H9 (cell line): ENCODE results near the gene HIP1R. TPM values are rescaled to one million over a fixed set of nuclear protein-coding genes. Genes with fewer than 3 reads are reported as not detected.

Experiments
- DNase-seq: peaks from one replicate; pipeline ENCODE4 v3.0.0-alpha.2; 2017
- H2AFZ ChIP-seq: one replicate; pipeline ENCODE4 v1.6.1; 2013; ENCODE audit warnings: mild to moderate bottlenecking, low read length, control low read depth, moderate library complexity
- H2AK5ac ChIP-seq: 2 replicates; pipeline ENCODE4 v1.6.1; 2013; ENCODE audit warnings: low read length, control low read depth, mixed read lengths; ENCODE audit not compliant: insufficient read length
- H2BK120ac ChIP-seq: one replicate; pipeline ENCODE4 v1.6.1; 2013; ENCODE audit warnings: low read depth, mild to moderate bottlenecking, low read length, control low read depth, inconsistent platforms; ENCODE audit not compliant: poor library complexity, severe bottlenecking
- H2BK12ac ChIP-seq: 2 replicates; pipeline ENCODE4 v1.6.1; 2013; ENCODE audit warnings: low read length, control low read depth, mixed read lengths, low read depth; ENCODE audit not compliant: insufficient read length
- H2BK15ac ChIP-seq: 2 replicates; pipeline ENCODE4 v1.6.1; 2013; ENCODE audit warnings: low read depth, low read length, control low read depth
- H2BK20ac ChIP-seq: one replicate; pipeline ENCODE4 v1.6.1; 2013; ENCODE audit warnings: low read depth, mild to moderate bottlenecking, low read length, control low read depth, inconsistent platforms; ENCODE audit not compliant: poor library complexity, severe bottlenecking
- H2BK5ac ChIP-seq: 2 replicates; pipeline ENCODE4 v1.6.1; 2013; ENCODE audit warnings: low read length, control low read depth, mixed read lengths; ENCODE audit not compliant: insufficient read length
- H3K14ac ChIP-seq: 2 replicates; pipeline ENCODE4 v1.6.1; 2013; ENCODE audit warnings: low read length, control low read depth; ENCODE audit not compliant: insufficient read depth
- H3K18ac ChIP-seq: 2 replicates; pipeline ENCODE4 v1.6.1; 2013; ENCODE audit warnings: low read depth, mild to moderate bottlenecking, mixed read lengths, low read length, control low read depth; ENCODE audit not compliant: insufficient read length
- H3K23ac ChIP-seq: 2 replicates; pipeline ENCODE4 v1.6.1; 2013; ENCODE audit warnings: low read length, control low read depth, mixed read lengths, low read depth; ENCODE audit not compliant: insufficient read length
- H3K23me2 ChIP-seq: 2 replicates; pipeline ENCODE4 v1.6.1; 2013; ENCODE audit warnings: low read depth, mild to moderate bottlenecking, mixed read lengths, low read length, control low read depth; ENCODE audit not compliant: insufficient read length, poor library complexity, severe bottlenecking
- H3K27ac ChIP-seq: 2 replicates; pipeline ENCODE4 v1.5.1; 2013; ENCODE audit warnings: low read length, control low read depth, mixed read lengths, low read depth; ENCODE audit not compliant: insufficient read length
- H3K27me3 ChIP-seq: 2 replicates; pipeline ENCODE4 v1.6.1; 2013; ENCODE audit warnings: low read length, control low read depth, inconsistent platforms; ENCODE audit not compliant: insufficient read depth
- H3K4ac ChIP-seq: 2 replicates; pipeline ENCODE4 v1.6.1; 2013; ENCODE audit warnings: low read depth, mild to moderate bottlenecking, control low read depth, inconsistent platforms, low read length, moderate library complexity
- H3K4me1 ChIP-seq: 2 replicates; pipeline ENCODE4 v1.6.1; 2013; ENCODE audit warnings: low read length, control low read depth, inconsistent platforms; ENCODE audit not compliant: insufficient read depth
- H3K4me2 ChIP-seq: 2 replicates; pipeline ENCODE4 v1.6.1; 2013; ENCODE audit warnings: low read length, control low read depth, mixed read lengths; ENCODE audit not compliant: insufficient read length, insufficient read depth
- H3K56ac ChIP-seq: 2 replicates; pipeline ENCODE4 v1.6.1; 2013; ENCODE audit warnings: low read depth, mild to moderate bottlenecking, mixed read lengths, low read length, control low read depth; ENCODE audit not compliant: insufficient read length
- H3K79me1 ChIP-seq: 2 replicates; pipeline ENCODE4 v1.6.1; 2013; ENCODE audit warnings: low read depth, mild to moderate bottlenecking, moderate library complexity, low read length, control low read depth, inconsistent platforms; ENCODE audit not compliant: insufficient read depth, poor library complexity, severe bottlenecking
- H3K79me2 ChIP-seq: 2 replicates; pipeline ENCODE4 v1.6.1; 2013; ENCODE audit warnings: low read length, control low read depth, inconsistent platforms; ENCODE audit not compliant: insufficient read depth
- H3K9ac ChIP-seq: 2 replicates; pipeline ENCODE4 v1.6.1; 2013; ENCODE audit warnings: low read length, control low read depth, mixed read lengths; ENCODE audit not compliant: insufficient read length; ENCODE audit errors: extremely low read depth
- H3K9me3 ChIP-seq: one replicate; pipeline ENCODE4 v1.6.1; 2013; ENCODE audit warnings: low read depth, low read length, inconsistent platforms; ENCODE audit not compliant: control insufficient read depth
- H3T11ph ChIP-seq: one replicate; pipeline ENCODE4 v1.6.1; 2013; ENCODE audit warnings: mild to moderate bottlenecking, low read length, control low read depth, inconsistent platforms
- H4K20me1 ChIP-seq: one replicate; pipeline ENCODE4 v1.6.1; 2013; ENCODE audit not compliant: control insufficient read depth, insufficient read length, insufficient read depth
- H4K5ac ChIP-seq: 2 replicates; pipeline ENCODE4 v1.6.1; 2013; ENCODE audit warnings: low read depth, mild to moderate bottlenecking, mixed read lengths, low read length, control low read depth; ENCODE audit not compliant: insufficient read length
- H4K8ac ChIP-seq: replicated peaks from 2 replicates; pipeline ENCODE4 v1.6.1; 2013; ENCODE audit warnings: low read length, control low read depth, mixed read lengths, low read depth; ENCODE audit not compliant: insufficient read length
- H4K91ac ChIP-seq: 2 replicates; pipeline ENCODE4 v1.6.1; 2013; ENCODE audit warnings: low read depth, mild to moderate bottlenecking, moderate library complexity, mixed read lengths, low read length, control low read depth; ENCODE audit not compliant: insufficient read length
- H3K27ac Mint-ChIP-seq, 3 experiments: 2 replicates in 2 of 3; 3 replicates in 1 of 3; pipeline ENCODE4 v1.8.0; 2020 to 2021; ENCODE audit warnings: mixed read lengths in 3 of 3, mild to moderate bottlenecking in 1 of 3, moderate library complexity in 1 of 3
- H3K27me3 Mint-ChIP-seq: 2 replicates; pipeline ENCODE4 v1.8.0; 2021; ENCODE audit warnings: low read depth, mild to moderate bottlenecking, moderate library complexity, mixed read lengths
- H3K36me3 Mint-ChIP-seq, 3 experiments: 2 replicates in 2 of 3; 3 replicates in 1 of 3; pipeline ENCODE4 v1.8.0; 2020 to 2021; ENCODE audit warnings: low read depth in 3 of 3, mixed read lengths in 3 of 3; ENCODE audit not compliant: insufficient read depth in 1 of 3
- H3K4me1 Mint-ChIP-seq, 2 experiments: 2 replicates each; pipeline ENCODE4 v1.8.0; 2020; ENCODE audit warnings: mixed read lengths in 2 of 2
- H3K4me3 Mint-ChIP-seq, 2 experiments: 2 replicates in 1 of 2; 3 replicates in 1 of 2; pipeline ENCODE4 v1.8.0; 2020 to 2021; ENCODE audit warnings: mild to moderate bottlenecking in 2 of 2, mixed read lengths in 2 of 2, moderate library complexity in 1 of 2
- H3K9me3 Mint-ChIP-seq, 2 experiments: 2 replicates in 1 of 2; 3 replicates in 1 of 2; pipeline ENCODE4 v1.8.0; 2020; ENCODE audit warnings: mild to moderate bottlenecking in 2 of 2, mixed read lengths in 2 of 2, moderate library complexity in 1 of 2
- WGBS: extraction: QIAGEN DNeasy Blood & Tissue Kit; methylation state at CpG from one replicate; pipeline ENCODE4 v1.1.7; 2013; ENCODE audit warnings: missing lambda C conversion rate, low lambda C conversion rate, mixed read lengths; ENCODE audit not compliant: insufficient read length; ENCODE audit errors: extremely low coverage; 5-methylcytosine and 5-hydroxymethylcytosine counted together
- total RNA-seq: library from RNA; stranded (reverse); gene quantifications from 2 replicates; pipeline ENCODE4 v1.2.1, GENCODE V29; 2021
- TF ChIP-seq, protein P1 (sequence below): fragments of 200-600 bp; sonication (generic); conservative IDR thresholded peaks from 3 replicates; pipeline ENCODE4 v1.8.0; 2021; ENCODE audit warnings: antibody characterized with exemption, mild to moderate bottlenecking

HIP1R gene
- total RNA-seq, 1 experiment from 2014 or later = 17.4 TPM

DNA sequence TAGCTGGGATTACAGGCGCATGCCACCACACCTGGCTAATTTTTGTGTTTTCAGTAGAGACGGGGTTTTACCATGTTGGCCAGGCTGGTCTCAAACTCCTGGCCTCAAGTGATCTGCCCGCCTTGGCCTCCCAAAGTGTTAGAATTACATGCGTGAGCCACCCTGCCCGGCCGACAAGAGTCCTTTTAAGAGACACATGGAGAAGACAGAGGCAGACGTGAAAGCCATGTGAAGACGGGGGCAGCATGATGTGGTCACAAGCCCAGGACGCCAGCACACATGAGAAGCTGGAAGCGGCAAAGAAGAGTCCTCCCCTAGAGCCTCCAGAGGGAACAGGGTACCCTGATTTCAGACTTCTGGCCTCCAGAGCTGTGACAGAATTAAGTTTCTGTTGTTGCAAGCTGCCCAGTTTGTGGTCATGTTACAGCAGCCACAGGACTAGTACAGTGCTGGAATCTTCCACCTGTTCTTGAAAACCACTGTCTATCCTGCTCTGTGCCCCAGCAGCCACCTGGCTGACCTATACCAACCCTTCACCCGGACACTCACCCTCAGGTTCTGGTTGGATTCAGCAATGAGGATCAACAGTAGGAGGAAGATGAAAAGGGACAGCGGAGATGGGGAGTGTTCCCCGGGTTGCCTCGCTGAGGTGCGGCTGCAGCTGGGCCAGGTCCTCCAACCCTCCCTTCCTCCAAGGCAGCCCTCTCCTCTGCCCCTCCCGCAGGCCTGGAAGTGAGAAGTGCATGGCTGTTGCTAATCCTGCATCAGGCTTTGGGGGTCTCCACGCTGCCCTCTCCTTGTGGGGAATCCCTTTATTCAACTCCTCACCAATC, 43.7 kb downstream of the HIP1R start:
- Histone ChIP-seq H3K9ac (no peak overlapping the region), H2BK15ac (no peak overlapping the region), H4K5ac (no peak overlapping the region), H4K91ac (no peak overlapping the region), H2BK20ac (no peak overlapping the region), H3K56ac (no peak overlapping the region), H4K20me1 (no peaks in the 10 kb centered on the region), H2BK5ac (no peak overlapping the region), H2BK120ac (no peak overlapping the region), H3K27ac (no peak overlapping the region), H3K9me3 (no peaks in the 10 kb centered on the region), H2AK5ac (no peak overlapping the region), H3K4me1 (no peaks in the 10 kb centered on the region), H3K27me3 (peaks cover 41% of the 10 kb centered on the region), H3K79me2 (0 out of 2 replicates have a peak, but pooled peaks cover 2% of the 10 kb centered on the region), H2BK12ac (no peak overlapping the region), H3K23ac (no peak overlapping the region), H2AFZ (no peak overlapping the region), H3T11ph (no peak overlapping the region), H3K79me1 (no peaks in the 10 kb centered on the region), H3K23me2 (no peaks in the 10 kb centered on the region), H3K14ac (no peak overlapping the region; the same call in 1 of the 2 replicates), H3K18ac (no peak overlapping the region), H4K8ac (no peak overlapping the region), H3K4ac (no peak overlapping the region), H3K4me2 (no peak overlapping the region)
- H3K27ac Mint-ChIP-seq = no peak overlapping the region
- H3K4me1 Mint-ChIP-seq = peaks cover 16 to 36% of the 10 kb centered on the region in 2 experiments
- H3K4me3 Mint-ChIP-seq = no peak overlapping the region
- DNase-seq = no peak
- WGBS = no CpG with 5 or more reads among the region's 17 CpGs
- H3K27me3 Mint-ChIP-seq = peaks cover 100% of the 10 kb centered on the region
- H3K36me3 Mint-ChIP-seq = peaks cover 0 to 5% (median 2%) of the 10 kb centered on the region in 3 experiments; a peak in 1 of 7 replicates
- no peaks in the 10 kb centered on the region for H3K9me3 Mint-ChIP-seq
- TF ChIP-seq, protein P1, sequence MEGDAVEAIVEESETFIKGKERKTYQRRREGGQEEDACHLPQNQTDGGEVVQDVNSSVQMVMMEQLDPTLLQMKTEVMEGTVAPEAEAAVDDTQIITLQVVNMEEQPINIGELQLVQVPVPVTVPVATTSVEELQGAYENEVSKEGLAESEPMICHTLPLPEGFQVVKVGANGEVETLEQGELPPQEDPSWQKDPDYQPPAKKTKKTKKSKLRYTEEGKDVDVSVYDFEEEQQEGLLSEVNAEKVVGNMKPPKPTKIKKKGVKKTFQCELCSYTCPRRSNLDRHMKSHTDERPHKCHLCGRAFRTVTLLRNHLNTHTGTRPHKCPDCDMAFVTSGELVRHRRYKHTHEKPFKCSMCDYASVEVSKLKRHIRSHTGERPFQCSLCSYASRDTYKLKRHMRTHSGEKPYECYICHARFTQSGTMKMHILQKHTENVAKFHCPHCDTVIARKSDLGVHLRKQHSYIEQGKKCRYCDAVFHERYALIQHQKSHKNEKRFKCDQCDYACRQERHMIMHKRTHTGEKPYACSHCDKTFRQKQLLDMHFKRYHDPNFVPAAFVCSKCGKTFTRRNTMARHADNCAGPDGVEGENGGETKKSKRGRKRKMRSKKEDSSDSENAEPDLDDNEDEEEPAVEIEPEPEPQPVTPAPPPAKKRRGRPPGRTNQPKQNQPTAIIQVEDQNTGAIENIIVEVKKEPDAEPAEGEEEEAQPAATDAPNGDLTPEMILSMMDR = no peak
